ENCODE measurements around the gene CPAMD8. TPM values are rescaled to one million over a fixed set of nuclear protein-coding genes. Genes with fewer than 3 reads are reported as not detected.

The CPAMD8 gene
- total and polyA plus RNA-seq, 2 donors (not counting 3 experiments of a cell fraction or from before 2014, with no cell fraction given), result 2.2 to 3.9 TPM

DNA sequence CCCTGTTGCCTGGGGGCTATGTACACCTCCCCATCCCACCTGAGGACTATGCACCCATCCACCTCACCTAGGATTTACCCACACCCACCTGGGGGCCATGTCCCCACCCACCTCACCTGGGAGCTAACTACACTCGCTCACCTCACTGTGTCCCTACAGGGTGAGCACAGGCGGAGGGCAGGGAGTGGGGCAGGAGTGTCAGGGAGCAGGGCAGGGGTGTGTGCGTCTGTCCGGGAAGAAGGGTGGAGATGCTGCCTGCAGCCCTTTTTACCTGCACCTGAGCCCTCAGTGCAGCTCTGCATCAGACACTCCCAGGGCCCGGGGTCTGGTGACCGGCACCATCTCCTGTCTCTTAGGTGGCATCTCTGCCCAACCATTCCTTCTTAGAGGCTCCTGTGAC, 10.6 kb upstream of the CPAMD8 start:
- Histone ChIP-seq H2AFZ (ENCODE audit: low read depth, low read length) (no peak overlapping the region), H3K4me3 (replicated peaks in 1 of 3; ENCODE audit: insufficient read depth in 1 of 3, low read depth in 1 of 3, low read length in 3 of 3) (no peak overlapping the region), H3K4me2 (ENCODE audit: insufficient read depth, low read length) (no peak overlapping the region), H4K20me1 (replicated peaks; ENCODE audit: control insufficient read depth, extremely low read depth, insufficient read depth, low read length) (no peaks in the 10 kb centered on the region), H3K9ac (replicated peaks; ENCODE audit: extremely low read depth, insufficient read depth, low read length) (no peak overlapping the region), H3K36me3 (ENCODE audit: control insufficient read depth in 2 of 2, extremely low read depth in 1 of 2, insufficient read depth in 2 of 2, low read length in 2 of 2) (no peaks in the 10 kb centered on the region), H3K4me1 (ENCODE audit: control insufficient read depth, extremely low read depth, insufficient read depth, low read length) (no peaks in the 10 kb centered on the region), H3K27ac (ENCODE audit: insufficient read depth, low read depth, low read length) (no peak overlapping the region), H3K9me3 (replicated peaks; ENCODE audit: control insufficient read depth, insufficient read depth, low read length) (no peaks in the 10 kb centered on the region), H3K9me1 (replicated peaks; ENCODE audit: control insufficient read depth, extremely low read depth, insufficient read depth, low read length) (no peaks in the 10 kb centered on the region), H3K27me3 (ENCODE audit: control insufficient read depth in 2 of 2, insufficient read depth in 2 of 2, low read length in 2 of 2) (no peaks in the 10 kb centered on the region), H3K79me2 (ENCODE audit: control insufficient read depth, insufficient read depth, low read length) (no peaks in the 10 kb centered on the region)
- ChIA-PET POLR2A (no interaction called here), CTCF (no interaction called here)
- dilution Hi-C loops (cut with MboI; ENCODE audit: extremely low pct_ligation_motif_present, low sequenced_read_pairs) (no loop called here), intact Hi-C loops (cut with micrococcal nuclease) (no loop called here)
- no peak for DNase-seq (ENCODE audit: low read depth, low spot score)
- FAIRE-seq, result no peak
- BruUV-seq (replicated peaks), result no TSS peak
- TF ChIP-seq POLR2AphosphoS5 (IDR thresholded peaks at IDR 0.05; ENCODE audit: insufficient read depth, low read depth, low read length), result no peak
- no peak for TF ChIP-seq JUN (IDR thresholded peaks at IDR 0.05; ENCODE audit: borderline replicate concordance, insufficient read depth, insufficient read length, low read depth)
- no peak for TF ChIP-seq POLR2A (IDR thresholded peaks at IDR 0.05; ENCODE audit: low read depth, low read length)
- no peak for TF ChIP-seq GATA2 (IDR thresholded peaks at IDR 0.05; ENCODE audit: insufficient read depth, insufficient read length, low read depth, low read length)
- TF ChIP-seq EZH2 (IDR thresholded peaks at IDR 0.05; ENCODE audit: borderline replicate concordance, low read depth, low read length, severe bottlenecking), result no peak
- no peak for TF ChIP-seq FOS (IDR thresholded peaks at IDR 0.05; ENCODE audit: borderline replicate concordance, insufficient read depth, low read length)
- TF ChIP-seq, protein P1, sequence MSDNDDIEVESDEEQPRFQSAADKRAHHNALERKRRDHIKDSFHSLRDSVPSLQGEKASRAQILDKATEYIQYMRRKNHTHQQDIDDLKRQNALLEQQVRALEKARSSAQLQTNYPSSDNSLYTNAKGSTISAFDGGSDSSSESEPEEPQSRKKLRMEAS (IDR thresholded peaks at IDR 0.05; ENCODE audit: insufficient read depth, insufficient read length), result no peak
- no peak for TF ChIP-seq MYC (IDR thresholded peaks at IDR 0.05; ENCODE audit: low read depth, low read length)
- TF ChIP-seq, protein P2, sequence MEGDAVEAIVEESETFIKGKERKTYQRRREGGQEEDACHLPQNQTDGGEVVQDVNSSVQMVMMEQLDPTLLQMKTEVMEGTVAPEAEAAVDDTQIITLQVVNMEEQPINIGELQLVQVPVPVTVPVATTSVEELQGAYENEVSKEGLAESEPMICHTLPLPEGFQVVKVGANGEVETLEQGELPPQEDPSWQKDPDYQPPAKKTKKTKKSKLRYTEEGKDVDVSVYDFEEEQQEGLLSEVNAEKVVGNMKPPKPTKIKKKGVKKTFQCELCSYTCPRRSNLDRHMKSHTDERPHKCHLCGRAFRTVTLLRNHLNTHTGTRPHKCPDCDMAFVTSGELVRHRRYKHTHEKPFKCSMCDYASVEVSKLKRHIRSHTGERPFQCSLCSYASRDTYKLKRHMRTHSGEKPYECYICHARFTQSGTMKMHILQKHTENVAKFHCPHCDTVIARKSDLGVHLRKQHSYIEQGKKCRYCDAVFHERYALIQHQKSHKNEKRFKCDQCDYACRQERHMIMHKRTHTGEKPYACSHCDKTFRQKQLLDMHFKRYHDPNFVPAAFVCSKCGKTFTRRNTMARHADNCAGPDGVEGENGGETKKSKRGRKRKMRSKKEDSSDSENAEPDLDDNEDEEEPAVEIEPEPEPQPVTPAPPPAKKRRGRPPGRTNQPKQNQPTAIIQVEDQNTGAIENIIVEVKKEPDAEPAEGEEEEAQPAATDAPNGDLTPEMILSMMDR (IDR thresholded peaks at IDR 0.05; ENCODE audit: extremely low read depth in 1 of 2, insufficient read depth in 1 of 2, low read depth in 1 of 2, low read length in 2 of 2), result no peak

Data from endothelial cell of umbilical vein (primary cell).